HG03175 (cell line): Measurements from ENCODE around the gene ARX.

Source experiments
- ATAC-seq: cut with Tn5 transposase; IDR thresholded peaks from one replicate; pipeline ENCODE4 v1.9.1; 2021; ENCODE audit warnings: mild to moderate bottlenecking, moderate library complexity; ENCODE audit not compliant: unreplicated experiment

The ARX gene

DNA sequence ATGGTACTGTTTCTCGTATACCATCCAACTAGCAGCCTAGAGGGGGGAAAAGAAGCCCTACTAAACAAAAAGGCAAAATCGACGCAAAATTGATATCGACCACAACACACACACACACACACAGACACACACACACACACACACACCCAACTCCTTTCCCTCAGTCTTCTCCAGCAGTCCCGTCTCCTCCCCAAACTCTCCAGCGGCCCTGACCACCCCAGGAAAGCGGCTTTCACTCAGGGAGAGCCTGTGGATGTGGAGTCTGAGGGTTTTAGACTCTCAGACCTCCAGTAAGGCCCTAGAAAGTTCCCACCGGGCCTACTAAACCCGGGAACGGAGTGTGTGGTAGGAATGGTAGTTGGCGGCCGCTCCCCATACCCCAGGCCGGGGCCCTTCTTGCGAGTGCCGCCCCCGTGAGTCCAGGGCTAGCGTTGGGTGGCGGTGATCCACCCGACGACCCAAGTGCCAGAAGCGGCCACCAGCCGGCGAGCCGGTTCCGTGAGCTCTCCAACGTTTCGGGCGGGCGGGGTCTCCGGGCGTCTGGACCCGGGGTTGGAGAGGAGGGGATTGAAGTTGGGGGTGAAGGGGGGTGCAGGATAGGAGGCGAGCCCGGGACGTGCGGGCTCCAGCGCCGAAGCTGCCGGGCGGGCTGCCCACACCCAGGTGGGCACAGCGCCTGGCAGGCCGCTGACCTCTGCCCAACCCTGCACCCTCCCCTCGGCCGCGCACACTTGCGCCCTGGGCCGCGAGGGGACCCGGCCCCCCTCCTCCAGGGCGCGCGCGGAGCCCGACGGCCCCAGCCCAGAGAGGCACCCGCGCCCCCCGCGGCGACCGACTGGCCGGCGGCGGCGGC lies 13.7 kb downstream of the ARX start:
- ATAC-seq = no peak

- ATAC-seq = no peak
Observed at GRCh38 chrX:24999511-24999910, 16.3 kb downstream of the ARX start.

- no peak for ATAC-seq
Observed at GRCh38 chrX:24996096-24996709, 19.6 kb downstream of the ARX start.

DNA sequence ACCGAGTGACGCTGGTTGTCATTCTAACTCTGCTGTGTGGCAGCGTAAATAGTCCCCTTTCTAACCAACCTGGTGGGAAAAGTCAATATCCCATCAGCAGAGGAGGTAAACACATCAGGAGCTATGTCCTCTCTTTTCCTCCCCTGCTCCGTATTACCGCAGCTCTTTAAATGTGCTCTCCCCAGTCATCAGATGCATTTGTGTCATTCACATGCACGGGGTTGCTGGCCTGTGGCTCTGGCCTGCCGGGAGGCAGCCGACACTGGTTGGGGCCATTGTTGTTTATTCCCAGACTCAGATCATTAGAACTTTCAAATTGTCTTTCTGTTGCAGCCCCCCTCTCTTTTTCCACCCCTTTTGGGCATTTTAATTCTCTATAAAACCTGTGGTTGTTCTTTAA lies 21.9 kb downstream of the ARX start:
- no peak for ATAC-seq

- no peak for ATAC-seq
Observed at GRCh38 chrX:24990535-24990934, 25.2 kb downstream of the ARX start.

DNA sequence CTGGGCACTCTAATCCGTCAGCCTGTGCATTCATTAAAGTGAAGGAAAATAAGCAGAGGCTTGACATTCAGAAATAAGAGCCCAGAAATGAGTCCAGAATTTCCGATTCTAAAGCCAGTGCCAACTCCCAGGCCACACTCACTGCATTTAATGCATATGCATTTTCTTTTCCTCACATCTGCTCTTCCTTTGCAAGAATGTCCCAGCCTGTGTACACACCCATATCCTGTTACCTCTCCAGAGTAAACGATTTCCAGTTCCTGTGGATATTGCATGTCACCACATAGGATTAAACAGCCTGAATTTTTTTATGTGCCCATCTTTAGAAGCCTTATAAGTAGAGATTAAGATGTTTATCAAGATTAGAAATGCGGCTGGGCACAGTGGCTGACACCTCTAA lies 27.5 kb downstream of the ARX start:
- no peak for ATAC-seq

DNA sequence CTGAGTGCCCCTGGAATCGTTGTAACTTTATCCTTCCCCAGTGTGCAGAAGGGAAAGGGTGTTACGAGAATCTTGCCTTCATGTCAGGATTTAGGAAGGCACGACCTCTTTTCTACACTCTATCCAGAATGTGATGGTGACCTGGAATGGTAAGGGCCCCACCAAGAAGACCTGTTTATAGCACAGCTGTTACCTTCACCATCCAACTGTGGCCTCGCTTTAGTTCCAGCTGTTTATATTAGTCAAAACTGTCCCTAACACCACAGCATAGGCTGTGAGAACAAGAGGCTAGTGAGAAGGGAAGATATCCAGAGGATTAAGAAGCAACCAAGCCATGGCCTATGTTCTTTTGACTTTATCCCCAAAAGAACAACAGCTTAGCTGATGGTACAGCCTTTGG lies 28.0 kb downstream of the ARX start:
- ATAC-seq = no peak

DNA sequence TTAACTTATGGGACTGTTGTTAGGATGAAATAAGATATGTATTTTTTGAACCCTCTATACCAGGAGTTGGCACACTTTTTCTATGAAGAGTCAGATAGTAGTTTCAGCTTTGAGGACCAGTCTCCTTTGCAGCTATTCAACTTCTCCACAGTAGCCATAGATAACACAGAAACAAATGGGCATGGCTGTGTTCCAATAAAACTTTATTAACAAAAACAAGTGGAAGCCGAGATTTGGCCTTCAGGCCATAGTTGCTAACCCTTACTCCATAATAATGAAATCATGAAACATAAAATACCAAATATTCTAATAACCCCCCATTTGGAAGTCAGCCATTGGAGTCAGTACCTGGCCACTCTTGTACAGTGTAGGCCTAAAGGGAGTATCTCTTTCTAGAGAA lies 30.6 kb downstream of the ARX start:
- ATAC-seq = no peak

DNA sequence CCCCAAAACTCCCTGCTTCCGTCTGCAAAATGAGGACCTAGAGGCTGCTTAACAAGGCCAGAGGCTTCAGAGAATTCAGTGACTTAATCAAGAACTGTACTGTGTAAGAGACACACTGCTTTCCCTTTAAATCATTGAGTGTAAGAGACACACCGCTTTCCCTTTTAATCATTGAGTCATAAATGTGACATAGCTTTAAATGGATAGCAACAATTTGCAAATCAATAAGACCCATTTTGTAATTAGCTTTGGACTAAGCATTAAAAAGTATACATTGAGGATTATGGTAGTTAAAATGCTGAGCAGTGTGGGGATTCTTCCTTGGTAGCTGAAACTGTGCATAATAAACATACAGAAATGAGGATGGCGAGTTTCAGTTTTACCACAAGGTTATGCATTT lies 31.8 kb downstream of the ARX start:
- no peak for ATAC-seq

- ATAC-seq = no peak
Observed at GRCh38 chrX:24982306-24982965, 33.3 kb downstream of the ARX start.

DNA sequence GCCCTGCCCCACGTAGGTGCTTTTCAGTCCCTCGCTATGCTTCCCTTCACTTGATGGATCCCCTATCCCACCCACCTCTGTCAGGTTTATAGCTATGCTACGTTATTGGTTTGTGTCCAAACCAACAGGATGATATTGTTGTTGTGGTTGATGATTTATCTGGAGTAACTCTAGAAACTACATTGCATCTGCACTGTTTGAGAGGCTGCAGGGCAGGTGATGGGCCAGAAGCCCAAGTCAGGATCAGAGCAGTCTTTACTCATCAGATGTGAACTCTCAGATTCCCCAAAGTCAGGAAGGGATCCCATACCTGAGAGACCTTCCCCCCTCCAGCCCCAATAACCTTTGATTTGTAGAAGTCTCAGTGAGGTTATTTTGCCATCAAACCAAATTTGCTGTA lies 34.7 kb downstream of the ARX start:
- ATAC-seq = no peak

DNA sequence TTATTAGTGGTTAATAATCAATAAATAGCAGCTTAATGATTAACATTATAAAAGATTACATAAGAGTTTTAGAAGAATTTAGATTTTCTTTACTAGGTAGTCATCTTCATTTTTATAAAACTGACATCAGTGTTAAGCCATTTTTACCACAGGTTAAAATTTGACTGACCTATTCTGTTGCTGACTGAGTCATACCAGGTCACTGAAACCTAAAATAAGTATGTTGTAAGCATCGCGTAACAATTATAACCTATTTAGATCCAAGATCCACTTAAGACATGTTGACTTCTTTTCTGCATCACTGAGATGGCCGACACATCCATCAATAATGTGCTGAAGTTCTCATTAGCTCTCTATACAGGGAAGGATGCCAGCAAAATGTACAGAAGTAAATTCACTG lies 36.7 kb downstream of the ARX start:
- peak; percentile 41 for ATAC-seq

DNA sequence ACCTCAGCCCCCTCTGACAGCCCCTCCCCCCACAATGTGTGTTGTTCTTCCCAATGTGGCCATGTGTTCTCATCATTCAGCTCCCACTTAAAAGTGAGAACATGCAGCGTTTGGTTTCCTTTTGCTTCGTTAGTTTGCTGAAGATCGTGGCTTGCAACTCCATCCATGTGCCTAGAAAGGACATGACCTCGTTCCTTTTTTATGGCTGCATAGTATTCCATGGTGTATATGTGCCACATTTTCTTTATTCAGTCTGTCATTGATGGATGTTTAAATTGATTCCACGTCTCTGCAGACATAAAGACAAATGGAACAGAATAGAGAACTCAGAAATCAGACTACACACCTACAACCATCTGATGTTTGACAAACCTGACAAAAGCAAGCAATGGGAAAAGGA lies 46.0 kb downstream of the ARX start:
- no peak for ATAC-seq

GRCh38 chrX:24965372-24965771 lies 50.4 kb downstream of the ARX start:
- ATAC-seq = no peak

DNA sequence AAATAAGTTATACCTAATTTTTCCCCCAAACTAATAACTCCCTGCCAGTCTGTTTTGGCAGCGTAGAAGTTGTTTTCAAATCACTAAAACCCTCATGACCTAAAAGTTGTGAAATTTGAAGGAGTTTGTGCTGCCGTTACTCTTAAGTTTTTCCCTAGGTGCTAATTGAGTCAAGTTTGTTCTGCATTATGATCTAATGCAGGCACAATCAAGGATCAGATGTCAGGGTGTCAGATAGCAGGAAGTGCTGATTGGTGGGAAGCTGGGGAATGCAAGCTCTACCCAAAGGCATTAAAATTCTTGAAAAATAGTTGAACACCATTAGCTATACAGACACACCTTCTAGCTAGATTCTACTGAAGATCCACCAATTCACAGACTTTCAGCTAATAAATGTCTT lies 51.9 kb downstream of the ARX start:
- no peak for ATAC-seq

- ATAC-seq = no peak
Observed at GRCh38 chrX:24961809-24962208, 54.0 kb downstream of the ARX start.

DNA sequence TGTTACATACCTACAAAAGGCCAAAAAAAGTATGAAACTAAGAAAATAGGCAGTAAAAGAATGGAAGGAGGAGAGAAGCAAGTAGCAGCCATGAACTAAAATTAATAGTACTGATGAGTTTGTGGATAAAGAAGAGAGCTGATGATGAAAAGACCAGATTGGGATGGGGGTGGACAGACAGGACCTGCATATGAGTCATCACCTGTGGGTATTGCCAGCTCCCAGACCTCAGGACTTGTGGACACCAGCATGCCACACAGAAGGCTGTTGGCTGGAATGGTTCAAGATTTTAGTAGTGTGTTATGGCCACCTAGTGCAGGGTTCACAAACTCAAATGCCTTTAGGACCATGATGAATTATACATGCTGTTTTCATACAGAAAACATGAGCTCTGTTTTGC lies 58.9 kb downstream of the ARX start:
- no peak for ATAC-seq

- ATAC-seq = no peak
Observed at GRCh38 chrX:24955372-24955930, 60.3 kb downstream of the ARX start.

- no peak for ATAC-seq
Observed at GRCh38 chrX:24954732-24955131, 61.0 kb downstream of the ARX start.
